Right cardiac atrium (tissue), 5 donors: ENCODE results near the gene RAC3. TPM values are rescaled to one million over a fixed set of nuclear protein-coding genes. Genes with fewer than 3 reads are reported as not detected.
A peak's percentile ranks its signal among the peaks of the same experiment; 100 is the strongest.
"Not testable (repeated sequence)": the region's sequence is repeated elsewhere in the genome, so short reads cannot be mapped to it uniquely, and the experiment has no call there.

Source experiments
- ATAC-seq, 2 donors: fragments of 200-7000 bp; cut with Tn5 transposase; one replicate each; pipeline versions ENCODE4 v1.8.0 to v1.9.1; 2020; ENCODE audit warnings: moderate library complexity in 2 of 2, mild to moderate bottlenecking in 1 of 2
- DNase-seq, 3 donors: peaks; one replicate each; pipeline ENCODE4 v3.0.0-alpha.2; 2020
- H3K27ac ChIP-seq: one replicate; pipeline ENCODE4 v1.5.1; 2013; ENCODE audit warnings: mild to moderate bottlenecking, low read length, control low read depth, moderate library complexity
- H3K27me3 ChIP-seq: one replicate; pipeline ENCODE4 v1.6.1; 2013; ENCODE audit not compliant: control insufficient read depth, insufficient read depth
- H3K4me1 ChIP-seq: one replicate; pipeline ENCODE4 v1.6.1; 2013; ENCODE audit warnings: low read length; ENCODE audit not compliant: control insufficient read depth, insufficient read depth
- H3K4me3 ChIP-seq: one replicate; pipeline ENCODE4 v1.5.1; 2013; ENCODE audit warnings: low read length, control low read depth
- H3K9me3 ChIP-seq: one replicate; pipeline ENCODE4 v1.6.1; 2013; ENCODE audit warnings: low read length; ENCODE audit not compliant: control insufficient read depth
- WGBS: extraction: QIAGEN DNeasy Blood & Tissue Kit; methylation state at CpG from one replicate; pipeline ENCODE4 v1.1.7; 2013; 5-methylcytosine and 5-hydroxymethylcytosine counted together
- intact Hi-C, 4 donors: fragments of 100-400 bp; cut with DNase I; formaldehyde crosslinking; loops; one replicate each; pipeline versions ENCODE4 v1.11.0 to v1.14.0; 2022 to 2023
- polyA plus RNA-seq: library from polyadenylated mRNA; stranded (reverse); fragments of 200-250 nt; gene quantifications from one replicate; pipeline ENCODE4 v1.2.3, GENCODE V29; 2013
- total RNA-seq, 4 donors: library from RNA; stranded (reverse); fragmentation: NEBNext Ultra II Directional; extraction: Animal tissue kit (Norgen Biotek cat#: 25700); gene quantifications; one replicate each; pipeline ENCODE4 v1.2.1, GENCODE V29; 2021
- donor health status: healthy with polysubstance abuse.
- donor health status: DM: no; HTN: yes; CAD: no.
- donor health status: DM: no; HTN: no; CAD: no.
- donor health status: DM: no; HTN: yes; CAD: no; lungs with severe emphysema.
- donor health status: DM: yes; HTN: yes; CAD: no.

RAC3 gene
- total and polyA plus RNA-seq, 5 donors, result 1.0 to 2.4 (median 1.6) TPM

DNA sequence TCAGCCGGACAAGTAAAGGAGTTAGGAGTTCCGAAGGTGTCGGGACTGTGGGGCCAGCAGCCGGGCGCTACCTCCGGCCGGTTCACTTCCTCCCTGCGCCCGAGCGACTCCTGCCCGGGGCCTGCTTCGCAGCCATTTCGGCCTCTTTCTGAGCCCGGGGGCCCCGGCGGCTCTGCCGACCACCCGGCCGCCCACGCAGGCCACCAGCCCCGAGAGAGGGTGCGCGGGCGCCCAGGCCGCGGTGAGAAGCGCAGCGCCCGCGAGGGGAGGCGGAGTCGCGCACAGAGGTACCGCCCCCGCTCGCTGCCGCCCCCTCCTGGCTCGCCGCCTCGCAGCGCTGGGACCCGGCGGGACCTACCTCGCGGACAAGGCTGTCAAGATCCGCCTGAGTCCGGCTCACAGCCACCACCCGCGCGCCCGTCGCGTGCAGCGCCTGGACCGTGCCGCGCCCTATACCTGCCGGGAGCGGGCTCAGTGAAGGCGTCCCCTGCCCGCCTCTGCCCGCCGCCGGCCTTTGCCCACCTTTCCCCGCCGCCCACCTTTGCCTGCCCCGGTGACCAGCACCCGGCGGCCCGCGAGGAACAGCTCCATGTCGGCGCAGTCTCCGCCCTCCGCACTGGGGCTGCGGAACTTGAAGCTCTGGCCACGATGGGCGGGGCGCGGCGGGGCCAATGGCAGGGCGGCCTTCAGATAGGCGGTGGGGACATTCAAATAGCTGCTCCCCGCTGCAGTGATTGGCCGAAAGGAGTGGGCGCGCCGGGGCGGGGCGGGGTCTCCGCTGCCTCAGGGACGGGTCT, 5.8 kb downstream of the RAC3 start, which contains the start of gene DCXR:
TSS of gene DCXR (minus strand) at position 606 of the 797 bp plus-strand sequence. CDS start at position 591, 15 bp downstream.
- WGBS, result under 1% methylated on average over 92 of the region's 92 CpGs
- Histone ChIP-seq H3K27me3 (no peaks in the 10 kb centered on the region), H3K9me3 (no peaks in the 10 kb centered on the region), H3K4me1 (peaks cover 4% of the 10 kb centered on the region), H3K4me3 (peak within 1 kb of the TSS; percentile 73), H3K27ac (peak within 1 kb of the TSS; percentile 96)
- DNase-seq (peak; percentile 98 to 99 (median 99)), ATAC-seq (peak; percentile 98)
- intact Hi-C loops, result no loop called here

DNA sequence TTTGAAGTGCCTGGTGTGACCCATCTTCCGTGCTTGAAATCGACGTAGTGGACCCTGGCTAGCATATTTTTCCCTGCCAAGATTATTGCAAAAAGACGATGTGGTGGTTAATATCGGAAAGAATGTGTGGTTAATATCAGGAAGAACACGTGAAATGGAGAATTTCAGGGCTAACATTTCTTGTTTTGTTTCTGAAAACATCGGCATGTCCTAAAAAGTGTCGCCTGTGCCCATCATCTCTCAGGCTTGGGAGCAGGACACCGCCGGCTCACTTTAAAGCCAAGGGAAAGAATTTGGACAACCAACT, 6.4 kb downstream of the RAC3 start:
- peaks cover 4% of the 10 kb centered on the region for H3K4me1 ChIP-seq
- WGBS, result 6% methylated on average over 10 of the region's 10 CpGs
- intact Hi-C loops, result no loop called here

DNA sequence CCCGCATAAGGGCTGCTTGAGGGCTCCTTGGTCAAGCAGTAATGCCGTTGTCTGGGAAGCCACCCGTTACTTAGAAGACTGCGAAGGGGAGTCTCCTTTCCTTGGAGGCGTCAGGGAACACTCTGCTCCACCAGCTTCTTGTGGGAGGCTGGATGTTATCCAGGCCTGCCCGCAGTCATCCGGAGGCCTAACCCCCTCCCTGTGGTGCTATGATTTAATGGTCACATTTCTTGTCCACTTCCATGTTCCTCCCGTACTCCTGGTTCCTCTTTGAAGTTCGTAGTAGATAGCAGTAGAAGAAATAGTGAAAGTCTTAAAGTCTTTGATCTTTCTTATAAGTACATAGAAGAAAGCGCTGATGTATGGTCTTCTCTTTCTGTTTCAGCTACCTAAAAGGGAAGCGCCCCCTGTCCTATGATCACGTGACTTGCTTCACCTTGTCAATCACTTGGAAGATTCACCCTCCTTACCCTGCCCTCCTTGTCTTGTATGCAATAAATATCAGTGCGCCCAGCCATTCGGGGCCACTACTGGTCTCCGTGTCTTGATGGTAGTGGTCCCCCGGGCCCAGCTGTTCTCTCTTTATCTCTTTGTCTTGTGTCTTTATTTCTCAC, 7.4 kb downstream of the RAC3 start:
- 87% methylated on average over 16 of the region's 16 CpGs for WGBS
- intact Hi-C loops, ATAC-seq, DNase-seq, H3K27me3 ChIP-seq, H3K4me1 ChIP-seq, H3K4me3 ChIP-seq, H3K27ac ChIP-seq, H3K9me3 ChIP-seq: not testable (repeated sequence)

More for the DNA sequence above, 6.4 kb downstream of the RAC3 start:
- Histone ChIP-seq H3K27me3 (no peaks in the 10 kb centered on the region), H3K4me3 (no peak overlapping the region), H3K9me3 (no peaks in the 10 kb centered on the region), H3K27ac (peak overlapping the region; percentile 32)
- ATAC-seq (no peak), DNase-seq (no peak)

DNA sequence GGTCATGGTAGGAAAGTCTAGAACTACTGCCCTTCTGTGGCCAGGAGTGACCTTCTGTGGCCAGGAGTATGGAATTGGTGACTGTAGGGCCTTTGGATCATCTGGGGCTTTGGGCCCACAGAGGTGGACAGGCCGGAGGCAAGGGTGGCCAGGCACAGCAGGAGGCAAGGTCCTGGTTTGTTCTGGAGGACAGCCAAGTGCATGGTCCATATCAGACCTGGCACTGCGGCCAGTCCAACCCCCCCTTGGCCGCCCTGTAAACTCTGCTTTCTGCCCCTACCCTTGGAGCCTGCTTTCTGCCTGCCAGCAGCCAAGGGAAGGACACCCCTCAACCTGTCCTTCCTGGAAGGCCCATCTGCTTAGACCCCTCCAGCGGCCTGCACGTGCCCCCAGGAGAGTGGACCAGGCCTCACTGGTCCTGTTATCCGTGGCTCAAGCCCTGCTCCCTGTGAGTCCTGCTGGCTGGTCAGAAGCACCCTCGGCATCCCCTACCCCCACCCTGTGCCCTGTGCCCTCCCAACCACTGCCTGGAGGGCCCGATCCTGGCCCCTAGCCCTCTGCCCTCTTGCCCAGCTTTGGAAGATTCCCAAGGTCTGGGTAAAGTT, 8.3 kb downstream of the RAC3 start:
- WGBS, result 96% methylated on average over 8 of the region's 8 CpGs
- Histone ChIP-seq H3K4me1 (peaks cover 4% of the 10 kb centered on the region), H3K4me3 (no peak overlapping the region), H3K27me3 (no peaks in the 10 kb centered on the region), H3K9me3 (no peaks in the 10 kb centered on the region), H3K27ac (no peak overlapping the region)
- ATAC-seq, result no peak
- no peak for DNase-seq
- intact Hi-C loops, result no loop called here

DNA sequence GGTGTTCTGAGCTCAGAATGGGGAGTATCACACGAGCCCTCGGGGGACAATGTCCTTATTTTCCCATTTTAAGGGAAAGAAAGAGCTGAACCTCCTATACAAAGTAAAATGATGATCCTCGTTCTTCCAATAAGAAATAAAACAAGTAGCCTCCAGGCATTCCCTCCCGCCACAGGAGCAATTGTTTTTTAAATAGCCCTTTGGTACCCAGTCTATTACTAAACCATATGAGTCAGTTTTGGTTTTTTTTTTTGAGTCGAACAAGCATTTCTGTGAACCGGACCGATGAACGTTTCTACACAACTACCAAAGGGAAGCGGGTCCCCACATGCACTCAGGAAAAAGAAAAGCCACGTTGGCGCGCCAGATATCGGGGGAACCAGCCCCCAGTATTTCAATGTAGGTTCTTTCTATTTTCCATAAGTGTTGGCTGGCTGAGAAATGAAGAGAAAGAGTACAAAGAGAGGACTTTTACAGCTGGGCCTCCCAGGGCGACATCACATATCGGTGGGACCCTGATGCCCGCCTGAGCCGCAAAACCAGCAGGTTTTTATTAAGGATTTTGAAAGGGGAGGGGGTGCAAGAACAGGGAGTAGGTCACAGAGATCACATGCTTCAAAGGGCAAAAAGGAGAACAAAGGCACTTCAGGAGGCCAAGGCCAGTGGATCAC, 9.8 kb downstream of the RAC3 start:
- peaks cover 2% of the 10 kb centered on the region for H3K4me1 ChIP-seq
- intact Hi-C loops, result no loop called here
- no peaks in the 10 kb centered on the region for H3K27me3 ChIP-seq
- ATAC-seq (no peak), DNase-seq (no peak)
- no peaks in the 10 kb centered on the region for H3K9me3 ChIP-seq
- no peak overlapping the region for H3K27ac ChIP-seq
- H3K4me3 ChIP-seq, result no peak overlapping the region
- 87% methylated on average over 17 of the region's 17 CpGs for WGBS

DNA sequence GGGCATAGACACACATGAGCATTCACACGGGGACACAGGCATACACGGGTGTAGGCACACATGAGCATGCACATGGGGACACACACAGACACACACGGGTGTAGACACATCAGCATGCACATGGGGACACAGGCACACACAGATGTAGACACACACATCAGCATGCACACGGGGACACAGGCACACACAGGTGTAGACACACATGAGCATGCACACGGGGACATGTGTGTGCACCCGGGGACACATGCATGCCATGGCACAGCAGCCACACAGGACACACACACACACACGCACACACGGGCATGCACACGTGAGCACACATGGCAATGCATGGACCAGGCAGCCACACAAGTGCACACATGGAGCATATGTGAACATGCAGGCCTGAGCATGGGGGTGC, 11.2 kb downstream of the RAC3 start:
- Histone ChIP-seq H3K4me3 (no peak overlapping the region), H3K27me3 (no peaks in the 10 kb centered on the region), H3K27ac (no peak overlapping the region), H3K4me1 (no peaks in the 10 kb centered on the region), H3K9me3 (no peaks in the 10 kb centered on the region)
- DNase-seq (no peak), ATAC-seq (no peak)
- WGBS, result 87% methylated on average over 9 of the region's 9 CpGs
- intact Hi-C loops, result no loop called here

DNA sequence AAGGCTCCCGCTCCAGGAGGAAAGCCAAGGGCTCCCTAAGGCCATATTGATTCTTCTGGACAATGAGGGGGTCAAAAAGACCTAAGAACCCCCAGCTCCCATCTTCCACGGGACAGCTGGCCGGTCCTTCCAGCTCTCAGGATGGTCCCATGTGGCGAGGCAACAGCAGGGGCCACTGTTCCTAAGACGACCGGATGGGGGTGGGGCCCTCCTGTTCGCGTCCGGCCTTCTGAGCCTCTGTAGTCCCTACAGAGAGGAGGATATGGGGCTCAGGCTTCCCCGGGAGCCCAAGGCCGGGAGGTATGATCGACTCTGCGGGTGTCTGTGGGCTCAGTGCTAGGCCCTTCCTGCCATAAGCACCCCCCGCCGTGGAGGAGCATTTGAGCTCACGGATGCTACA, 12.0 kb downstream of the RAC3 start:
- H3K4me1 ChIP-seq, result no peaks in the 10 kb centered on the region
- WGBS, result 58% methylated on average over 16 of the region's 16 CpGs
- intact Hi-C loops, result no loop called here
- no peak overlapping the region for H3K4me3 ChIP-seq
- ATAC-seq, result no peak
- DNase-seq, result no peak
- H3K9me3 ChIP-seq, result no peaks in the 10 kb centered on the region
- no peaks in the 10 kb centered on the region for H3K27me3 ChIP-seq
- no peak overlapping the region for H3K27ac ChIP-seq

DNA sequence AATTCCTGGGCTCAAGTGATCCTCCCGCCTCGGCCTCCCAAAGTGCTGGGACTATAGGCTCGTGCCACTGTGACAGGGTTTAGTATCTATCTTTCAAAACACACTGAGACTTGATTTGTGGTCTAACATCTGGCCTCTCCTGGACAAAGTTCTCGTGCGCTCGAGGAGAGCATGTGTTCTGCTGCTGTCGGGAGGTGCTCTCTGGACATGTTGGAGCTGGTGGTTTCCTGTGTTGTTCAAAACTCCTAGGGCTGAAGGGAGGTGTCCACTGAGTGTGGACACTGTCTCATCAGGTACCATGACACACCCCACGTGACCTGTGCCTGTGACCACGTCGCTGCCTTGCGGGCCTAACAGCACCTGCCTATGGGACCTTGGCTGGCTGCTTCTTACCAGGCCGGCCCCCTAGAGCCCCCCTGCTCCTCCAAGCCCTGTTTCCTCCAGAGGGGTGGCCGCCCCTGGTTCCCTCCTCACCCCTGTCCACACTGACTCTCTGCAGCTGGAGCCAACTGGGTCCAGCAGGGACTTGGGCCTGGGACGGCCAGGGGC, 14.5 kb downstream of the RAC3 start:
- Histone ChIP-seq H3K27ac (no peak overlapping the region), H3K9me3 (no peaks in the 10 kb centered on the region), H3K27me3 (no peaks in the 10 kb centered on the region), H3K4me1 (no peaks in the 10 kb centered on the region), H3K4me3 (no peak overlapping the region)
- 73% methylated on average over 14 of the region's 14 CpGs for WGBS
- ATAC-seq, result no peak
- DNase-seq, result peak in 2 of 3 donors; percentile 24 to 36
- intact Hi-C loops, result no loop called here

DNA sequence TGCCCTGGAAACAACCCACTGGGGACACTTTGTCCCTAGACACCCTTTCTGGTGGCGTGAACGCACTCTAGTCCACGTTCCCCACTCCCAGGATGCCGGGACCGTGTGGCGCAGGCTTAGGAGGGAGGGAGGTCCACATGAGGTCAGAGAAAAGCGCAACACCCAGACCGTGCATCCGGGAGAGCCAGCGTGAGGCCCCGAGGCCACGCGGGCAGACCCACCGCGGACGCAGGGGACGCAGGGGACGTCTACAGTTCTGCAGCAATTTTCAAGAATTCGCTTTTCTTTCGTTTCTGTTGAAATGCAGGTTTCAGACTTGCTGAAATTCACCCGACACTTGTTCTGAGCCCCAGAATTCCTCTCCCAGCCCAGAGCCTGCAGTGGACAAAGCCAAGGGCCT, 15.4 kb downstream of the RAC3 start:
- ATAC-seq, result no peak
- no peaks in the 10 kb centered on the region for H3K4me1 ChIP-seq
- intact Hi-C loops, result no loop called here
- peak; percentile 6 to 43 (median 37) for DNase-seq
- H3K27me3 ChIP-seq, result no peaks in the 10 kb centered on the region
- WGBS, result 85% methylated on average over 21 of the region's 21 CpGs
- H3K9me3 ChIP-seq, result no peaks in the 10 kb centered on the region
- H3K27ac ChIP-seq, result no peak overlapping the region
- no peak overlapping the region for H3K4me3 ChIP-seq

DNA sequence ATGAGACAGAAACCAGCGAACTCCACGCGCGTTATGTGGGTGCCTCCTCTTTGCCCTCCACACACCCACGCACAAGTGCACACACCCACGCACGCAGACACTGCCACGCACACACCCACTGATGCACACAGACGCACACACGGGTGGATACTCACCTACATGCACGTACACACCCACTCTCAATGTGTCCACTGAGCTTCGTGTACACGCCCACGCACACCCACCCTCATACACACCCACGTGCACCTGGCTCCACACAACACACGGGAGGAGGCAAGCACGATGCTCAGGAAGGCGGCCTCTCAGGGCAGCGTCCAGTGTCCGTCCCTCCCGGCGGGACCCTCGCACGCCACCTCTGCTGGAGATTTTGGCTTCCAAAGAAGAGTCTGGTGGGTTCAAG, 15.9 kb downstream of the RAC3 start:
- Histone ChIP-seq H3K4me1 (no peaks in the 10 kb centered on the region), H3K4me3 (no peak overlapping the region), H3K27me3 (no peaks in the 10 kb centered on the region), H3K27ac (no peak overlapping the region), H3K9me3 (no peaks in the 10 kb centered on the region)
- 89% methylated on average over 24 of the region's 24 CpGs for WGBS
- intact Hi-C loops, result no loop called here
- ATAC-seq, result no peak
- DNase-seq, result peak; percentile 3 to 38 (median 29)
